DMS53 treated with DMSO at 0.1 percent for 48 hours (cell line): ENCODE data around the gene DPP3.

Source experiments
- DNase-seq: peaks from one replicate; lab custom pipeline; 2025; ENCODE audit not compliant: unreplicated experiment; lab: John Stamatoyannopoulos, UW

Gene DPP3

GRCh38 chr11:66479394-66480116 is 679 bp upstream of the DPP3 start:
- DNase-seq, result peak; percentile 44

- no peak for DNase-seq
These were observed 4.7 kb downstream of the DPP3 start for GRCh38 chr11:66484806-66485380.

- no peak for DNase-seq
These were observed 8.7 kb downstream of the DPP3 start for GRCh38 chr11:66488957-66489356.

- peak; percentile 98 for DNase-seq
These were observed 9.4 kb downstream of the DPP3 start for GRCh38 chr11:66489636-66490035.

- no peak for DNase-seq
These were observed 11.2 kb downstream of the DPP3 start for GRCh38 chr11:66491315-66491935.

- DNase-seq, result no peak
These were observed 12.1 kb downstream of the DPP3 start for GRCh38 chr11:66492161-66492865.

GRCh38 chr11:66493130-66493529 is 12.9 kb downstream of the DPP3 start:
- DNase-seq, result no peak

- DNase-seq, result no peak
These were observed 14.2 kb downstream of the DPP3 start for GRCh38 chr11:66494458-66494857.

GRCh38 chr11:66494935-66495334 is 14.7 kb downstream of the DPP3 start:
- no peak for DNase-seq

GRCh38 chr11:66495401-66495854 is 15.2 kb downstream of the DPP3 start:
- DNase-seq, result no peak

GRCh38 chr11:66497206-66497605 is 17.0 kb downstream of the DPP3 start:
- DNase-seq, result no peak

GRCh38 chr11:66498506-66498905 is 18.3 kb downstream of the DPP3 start:
- DNase-seq, result no peak

GRCh38 chr11:66505276-66505816 is 25.1 kb downstream of the DPP3 start:
- DNase-seq, result no peak

GRCh38 chr11:66509131-66509561 is 28.9 kb downstream of the DPP3 start:
- DNase-seq, result no peak

GRCh38 chr11:66510271-66510989 is 30.2 kb downstream of the DPP3 start, which contains the start of gene BBS1:
Gene BBS1 (plus strand): TSS chr11:66510635. CDS start chr11:66510660, 25 bp downstream.
- peak; percentile 69 for DNase-seq

GRCh38 chr11:66510990-66511339 is 30.7 kb downstream of the DPP3 start:
- no peak for DNase-seq

- DNase-seq, result no peak
These were observed 43.4 kb downstream of the DPP3 start for GRCh38 chr11:66523611-66524010.

GRCh38 chr11:66524304-66525040 is 44.2 kb downstream of the DPP3 start:
- DNase-seq, result no peak

- DNase-seq, result no peak
These were observed 48.8 kb downstream of the DPP3 start for GRCh38 chr11:66529069-66529468.

GRCh38 chr11:66529655-66530054 is 49.4 kb downstream of the DPP3 start:
- no peak for DNase-seq
